ENCODE measurements around the gene PMEPA1.

PMEPA1 gene

GRCh38 chr20:57603120-57603519 lies 106.7 kb downstream of the PMEPA1 start:
- H3K9me3 ChIP-seq (ENCODE audit: control insufficient read depth, insufficient read depth, low read depth, low read length): no peaks in the 10 kb centered on the region
- H3K27ac ChIP-seq (ENCODE audit: extremely low read depth, low read depth, low read length): no peak overlapping the region
- H3K4me3 ChIP-seq (ENCODE audit: low read depth, low read length): no peak overlapping the region
- CTCF ChIA-PET: no interaction called here
- TF ChIP-seq PRDM2 (tag by site-specific recombination; IDR thresholded peaks at IDR 0.05; ENCODE audit: borderline replicate concordance): no peak
- no peak for TF ChIP-seq ZNF350 (tag by site-specific recombination; IDR thresholded peaks at IDR 0.05)
- TF ChIP-seq ZNF140 (tag by site-specific recombination; IDR thresholded peaks at IDR 0.05): no peak
- no peak for TF ChIP-seq ZNF768 (tag by site-specific recombination; IDR thresholded peaks at IDR 0.05)
- TF ChIP-seq ZNF23 (tag by site-specific recombination; IDR thresholded peaks at IDR 0.05; ENCODE audit: borderline replicate concordance): no peak
- no peak for TF ChIP-seq ZNF292 (tag by site-specific recombination; IDR thresholded peaks at IDR 0.05; ENCODE audit: borderline replicate concordance, low read depth)
- no peak for TF ChIP-seq ZNF560 (tag by site-specific recombination; IDR thresholded peaks at IDR 0.05; ENCODE audit: borderline replicate concordance)
- no peak for TF ChIP-seq ZNF449 (tag by site-specific recombination; IDR thresholded peaks at IDR 0.05)
- no peak for TF ChIP-seq BCL11B (tag by site-specific recombination; IDR thresholded peaks at IDR 0.05; ENCODE audit: low read depth)
- TF ChIP-seq ZNF121 (tag by site-specific recombination; IDR thresholded peaks at IDR 0.05): no peak
- no peaks in the 10 kb centered on the region for H3K36me3 ChIP-seq (ENCODE audit: control insufficient read depth in 2 of 2, insufficient read depth in 1 of 2, low read length in 2 of 2)
- POLR2A ChIA-PET: no interaction called here
- no peaks in the 10 kb centered on the region for H3K4me1 ChIP-seq (ENCODE audit: control insufficient read depth, insufficient read depth, low read length)

DNA sequence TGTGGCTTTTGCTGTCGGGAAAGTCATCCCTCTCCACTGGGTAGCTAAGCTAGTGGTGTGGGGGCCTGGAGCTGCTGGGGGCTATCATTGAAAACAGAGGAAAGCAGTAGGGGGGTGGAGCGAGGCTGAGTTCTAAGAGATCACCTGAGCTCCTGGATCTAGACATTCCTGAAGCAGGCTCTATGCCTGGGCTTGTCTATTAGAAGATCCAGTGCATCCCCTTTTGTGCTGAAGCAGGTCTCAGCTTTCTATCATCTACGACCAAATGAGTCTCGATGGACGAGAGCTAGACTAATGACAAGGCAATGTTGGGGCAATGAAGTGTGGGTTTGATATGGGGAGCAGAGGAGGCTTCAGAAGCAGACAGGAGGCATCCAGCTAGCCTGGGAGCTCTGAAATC lies 108.1 kb downstream of the PMEPA1 start:
- Histone ChIP-seq H3K36me3 (ENCODE audit: control insufficient read depth in 2 of 2, insufficient read depth in 1 of 2, low read length in 2 of 2) (no peaks in the 10 kb centered on the region), H3K9me3 (ENCODE audit: control insufficient read depth, insufficient read depth, low read depth, low read length) (no peaks in the 10 kb centered on the region), H3K4me3 (ENCODE audit: low read depth, low read length) (no peak overlapping the region), H3K4me1 (ENCODE audit: control insufficient read depth, insufficient read depth, low read length) (no peaks in the 10 kb centered on the region), H3K27ac (ENCODE audit: extremely low read depth, low read depth, low read length) (no peak overlapping the region)
- ChIA-PET POLR2A (no interaction called here), CTCF (interaction anchor here (1.2 to 7.1 kb wide), 3 partner anchors 21 to 607 kb away, joined by 5 to 94 read pairs (median 28); no protein-coding TSS in a partner anchor)
- no peak for TF ChIP-seq ZNF544 (tag by site-specific recombination; IDR thresholded peaks at IDR 0.05)
- no peak for TF ChIP-seq ZNF571 (tag by site-specific recombination; IDR thresholded peaks at IDR 0.05)
- TF ChIP-seq, protein P1, sequence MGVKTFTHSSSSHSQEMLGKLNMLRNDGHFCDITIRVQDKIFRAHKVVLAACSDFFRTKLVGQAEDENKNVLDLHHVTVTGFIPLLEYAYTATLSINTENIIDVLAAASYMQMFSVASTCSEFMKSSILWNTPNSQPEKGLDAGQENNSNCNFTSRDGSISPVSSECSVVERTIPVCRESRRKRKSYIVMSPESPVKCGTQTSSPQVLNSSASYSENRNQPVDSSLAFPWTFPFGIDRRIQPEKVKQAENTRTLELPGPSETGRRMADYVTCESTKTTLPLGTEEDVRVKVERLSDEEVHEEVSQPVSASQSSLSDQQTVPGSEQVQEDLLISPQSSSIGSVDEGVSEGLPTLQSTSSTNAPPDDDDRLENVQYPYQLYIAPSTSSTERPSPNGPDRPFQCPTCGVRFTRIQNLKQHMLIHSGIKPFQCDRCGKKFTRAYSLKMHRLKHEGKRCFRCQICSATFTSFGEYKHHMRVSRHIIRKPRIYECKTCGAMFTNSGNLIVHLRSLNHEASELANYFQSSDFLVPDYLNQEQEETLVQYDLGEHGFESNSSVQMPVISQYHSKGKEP (tag by site-specific recombination; IDR thresholded peaks at IDR 0.05): no peak
- TF ChIP-seq ZNF433 (tag by site-specific recombination; IDR thresholded peaks at IDR 0.05; ENCODE audit: low read depth): no peak
- TF ChIP-seq ZNF184 (tag by site-specific recombination; IDR thresholded peaks at IDR 0.05): no peak
- TF ChIP-seq ZNF146 (tag by site-specific recombination; IDR thresholded peaks at IDR 0.05): no peak
- TF ChIP-seq TCF7L2 (IDR thresholded peaks at IDR 0.05; ENCODE audit: borderline replicate concordance, low read depth, low read length): no peak
- TF ChIP-seq ZNF843 (tag by site-specific recombination; IDR thresholded peaks at IDR 0.05): no peak
- TF ChIP-seq, protein P2, sequence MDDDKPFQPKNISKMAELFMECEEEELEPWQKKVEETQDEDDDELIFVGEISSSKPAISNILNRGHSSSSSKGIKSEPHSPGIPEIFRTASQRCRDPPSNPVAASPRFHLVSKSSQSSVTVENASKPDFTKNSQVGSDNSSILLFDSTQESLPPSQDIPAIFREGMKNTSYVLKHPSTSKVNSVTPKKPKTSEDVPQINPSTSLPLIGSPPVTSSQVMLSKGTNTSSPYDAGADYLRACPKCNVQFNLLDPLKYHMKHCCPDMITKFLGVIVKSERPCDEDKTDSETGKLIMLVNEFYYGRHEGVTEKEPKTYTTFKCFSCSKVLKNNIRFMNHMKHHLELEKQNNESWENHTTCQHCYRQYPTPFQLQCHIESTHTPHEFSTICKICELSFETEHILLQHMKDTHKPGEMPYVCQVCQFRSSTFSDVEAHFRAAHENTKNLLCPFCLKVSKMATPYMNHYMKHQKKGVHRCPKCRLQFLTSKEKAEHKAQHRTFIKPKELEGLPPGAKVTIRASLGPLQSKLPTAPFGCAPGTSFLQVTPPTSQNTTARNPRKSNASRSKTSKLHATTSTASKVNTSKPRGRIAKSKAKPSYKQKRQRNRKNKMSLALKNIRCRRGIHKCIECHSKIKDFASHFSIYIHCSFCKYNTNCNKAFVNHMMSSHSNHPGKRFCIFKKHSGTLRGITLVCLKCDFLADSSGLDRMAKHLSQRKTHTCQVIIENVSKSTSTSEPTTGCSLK (tag by site-specific recombination; IDR thresholded peaks at IDR 0.05): no peak
- TF ChIP-seq SP3 (tag by site-specific recombination; IDR thresholded peaks at IDR 0.05): no peak
- TF ChIP-seq ZNF239 (tag by site-specific recombination; IDR thresholded peaks at IDR 0.05): no peak
- TF ChIP-seq, protein P3, sequence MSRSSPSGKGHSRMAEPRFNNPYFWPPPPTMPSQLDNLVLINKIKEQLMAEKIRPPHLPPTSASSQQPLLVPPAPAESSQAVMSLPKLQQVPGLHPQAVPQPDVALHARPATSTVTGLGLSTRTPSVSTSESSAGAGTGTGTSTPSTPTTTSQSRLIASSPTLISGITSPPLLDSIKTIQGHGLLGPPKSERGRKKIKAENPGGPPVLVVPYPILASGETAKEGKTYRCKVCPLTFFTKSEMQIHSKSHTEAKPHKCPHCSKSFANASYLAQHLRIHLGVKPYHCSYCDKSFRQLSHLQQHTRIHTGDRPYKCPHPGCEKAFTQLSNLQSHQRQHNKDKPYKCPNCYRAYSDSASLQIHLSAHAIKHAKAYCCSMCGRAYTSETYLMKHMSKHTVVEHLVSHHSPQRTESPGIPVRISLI (tag by site-specific recombination; IDR thresholded peaks at IDR 0.05): no peak
- TF ChIP-seq SCRT1 (tag by site-specific recombination; IDR thresholded peaks at IDR 0.05; ENCODE audit: borderline replicate concordance): no peak
